GM12891 (cell line): ENCODE data around the gene EML6.

Experiments used
- POLR2A ChIP-seq: IDR thresholded peaks from 2 replicates; pipeline ENCODE4 v1.6.1; 2011; ENCODE audit warnings: low read depth, low read length, control low read depth
- POLR2AphosphoS5 ChIP-seq: IDR thresholded peaks from 2 replicates; pipeline ENCODE4 v1.6.1; 2011; ENCODE audit warnings: low read depth, low read length, control low read depth
- POU2F2 ChIP-seq: IDR thresholded peaks from 2 replicates; pipeline ENCODE4 v1.6.1; 2011; ENCODE audit warnings: low read depth, mild to moderate bottlenecking, control low read depth, low read length, moderate library complexity
- TAF1 ChIP-seq: IDR thresholded peaks from 2 replicates; pipeline ENCODE4 v1.6.1; 2011; ENCODE audit warnings: low read depth, low read length, control low read depth

DNA sequence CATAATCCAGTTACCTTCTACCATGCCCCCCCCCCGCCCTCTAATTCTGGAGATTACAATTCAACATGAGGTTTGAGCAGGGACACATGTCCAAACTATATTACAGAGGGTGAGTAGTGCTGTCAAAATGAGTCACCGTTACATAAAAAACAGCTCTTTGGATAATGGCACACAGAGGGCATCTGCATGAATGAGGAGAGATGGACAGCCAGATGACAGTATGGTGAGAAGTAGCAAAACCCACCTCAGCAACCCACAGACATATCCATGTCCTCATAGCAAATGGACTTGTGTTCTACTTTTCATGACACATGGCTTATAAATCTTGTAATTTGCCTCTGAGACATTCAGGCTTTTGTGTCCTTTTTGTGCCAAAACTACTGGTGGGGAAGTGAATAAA lies 132.0 kb downstream of the EML6 start:
- no peak for TF ChIP-seq POLR2A
- TF ChIP-seq POLR2AphosphoS5 = no peak
- no peak for TF ChIP-seq TAF1
- no peak for TF ChIP-seq POU2F2
